Stimulated activated CD4-positive, alpha-beta T cell treated with anti-CD3 and anti-CD28 coated beads, Interleukin-12 subunit alpha, Interleukin-12 subunit beta, amount 100 ng/mL, for 24 hours (primary cell): ENCODE data around the gene SRPK2.
"Not testable (repeated sequence)": the region's sequence is repeated elsewhere in the genome, so short reads cannot be mapped to it uniquely, and the experiment has no call there.

ENCODE experiments used
- DNase-seq, 2 experiments: peaks; one replicate each; pipeline ENCODE4 v3.0.0-alpha.2; 2020; ENCODE audit warnings: low read depth in 2 of 2

SRPK2 gene

DNA sequence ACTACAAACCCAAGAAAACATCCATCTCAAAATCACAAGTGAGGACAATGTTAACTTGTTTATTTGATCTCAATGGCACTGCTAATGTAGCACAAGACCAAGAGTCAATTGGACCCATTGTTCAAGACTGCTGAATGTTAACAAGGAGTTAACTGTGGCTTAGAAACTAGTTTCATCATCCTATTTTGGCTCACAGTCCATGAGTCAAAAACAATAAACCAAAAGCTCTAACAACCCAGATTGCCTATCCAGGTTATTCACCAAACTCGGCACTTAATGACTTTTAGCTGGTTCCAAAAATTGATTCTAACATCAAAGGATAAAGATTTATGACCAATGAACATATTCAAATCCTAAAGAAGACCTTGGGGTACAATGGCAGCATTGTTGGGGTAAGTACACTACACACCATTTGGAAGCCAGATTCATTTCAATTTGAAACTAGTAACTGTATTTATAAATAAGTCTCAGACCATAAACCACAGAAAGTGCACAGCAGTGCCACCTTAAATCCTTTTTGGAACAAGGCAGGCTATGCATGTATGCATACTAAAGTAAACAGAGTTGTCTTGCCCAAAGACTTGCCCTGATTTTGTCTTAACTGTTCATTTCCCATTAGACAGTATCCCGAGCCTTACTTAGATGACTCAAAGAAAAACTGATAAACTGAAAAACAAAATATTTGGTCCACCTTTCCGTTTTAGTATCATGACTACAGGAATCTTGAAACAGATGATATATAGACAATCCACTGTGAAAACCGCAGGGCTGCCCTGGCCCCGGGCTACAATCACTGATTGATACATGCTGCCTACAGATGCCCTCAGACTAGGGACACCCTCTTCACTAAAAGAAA, 84.5 kb downstream of the SRPK2 start:
- no peak for DNase-seq

DNA sequence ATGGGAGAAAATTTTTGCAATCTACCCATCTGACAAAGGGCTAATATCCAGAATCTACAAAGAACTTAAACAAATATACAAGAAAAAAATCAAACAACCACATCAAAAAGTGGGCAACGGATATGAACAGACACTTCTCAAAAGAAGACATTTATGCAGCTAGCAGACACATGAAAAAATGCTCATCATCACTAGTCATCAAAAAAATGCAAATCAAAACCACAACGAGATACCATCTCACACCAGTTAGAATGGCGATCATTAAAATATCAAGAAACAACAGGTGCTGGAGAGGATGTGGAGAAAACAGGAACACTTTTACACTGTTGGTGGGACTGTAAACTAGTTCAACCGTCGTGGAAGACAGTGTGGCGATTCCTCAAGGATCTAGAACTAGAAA, 88.1 kb downstream of the SRPK2 start:
- DNase-seq, result not testable (repeated sequence)

DNA sequence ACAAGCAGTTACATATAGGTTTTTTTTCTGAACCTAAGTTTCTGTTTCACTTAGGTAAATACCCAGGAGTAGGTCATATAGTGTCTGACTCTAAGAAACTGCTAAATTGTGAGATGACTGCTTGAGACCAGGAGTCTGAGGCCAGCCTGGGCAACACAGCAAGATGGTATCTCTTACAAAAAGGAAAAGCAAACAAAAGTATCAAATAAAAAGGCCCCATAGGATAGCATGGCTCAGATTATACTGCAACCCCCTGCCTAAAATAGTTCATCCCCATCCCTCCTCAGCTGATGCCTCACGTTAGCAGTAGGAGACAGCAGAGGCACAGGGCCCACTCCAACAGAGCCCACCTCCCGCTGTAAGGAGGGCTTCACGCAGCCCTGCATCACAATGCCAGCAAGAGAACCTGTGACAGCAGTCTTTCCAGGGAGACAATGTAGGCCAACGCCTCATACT, 90.3 kb downstream of the SRPK2 start:
- no peak for DNase-seq

DNA sequence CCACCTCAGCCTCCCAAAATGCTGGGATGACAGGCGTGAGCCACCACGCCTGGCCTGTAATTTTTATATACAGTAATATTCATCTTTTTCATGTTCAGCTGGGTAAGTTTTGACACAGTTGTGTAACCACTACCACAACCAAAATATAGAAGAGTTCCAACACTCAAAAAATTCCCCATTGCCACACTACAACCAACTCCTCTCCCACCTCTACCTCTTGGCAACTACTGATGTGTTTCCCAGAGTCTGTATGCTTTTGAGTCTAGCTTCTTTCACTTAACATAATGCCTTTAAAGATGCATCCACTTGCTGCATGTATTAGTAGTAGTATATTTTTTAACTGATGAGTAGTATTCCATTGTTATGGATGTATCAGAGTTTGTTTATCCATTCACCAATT, 90.7 kb downstream of the SRPK2 start:
- no peak for DNase-seq

DNA sequence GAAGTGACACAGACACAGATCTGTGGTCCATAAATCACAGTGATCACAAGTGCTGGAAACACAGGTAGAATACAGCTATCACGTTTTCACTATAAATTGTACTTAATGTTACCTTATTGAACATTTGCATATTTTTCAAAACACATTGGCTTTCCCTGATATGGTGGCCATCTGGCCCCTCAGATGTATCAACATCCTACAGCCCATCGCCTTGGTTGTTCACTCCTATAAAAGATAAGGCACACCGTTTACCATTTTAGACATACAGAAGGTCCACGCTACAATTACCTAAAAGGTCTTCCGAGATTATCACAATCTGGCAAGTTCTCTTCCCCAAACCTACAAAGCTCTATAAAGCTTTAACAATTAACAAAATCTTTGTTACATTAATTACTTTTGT, 91.4 kb downstream of the SRPK2 start:
- DNase-seq, result no peak

DNA sequence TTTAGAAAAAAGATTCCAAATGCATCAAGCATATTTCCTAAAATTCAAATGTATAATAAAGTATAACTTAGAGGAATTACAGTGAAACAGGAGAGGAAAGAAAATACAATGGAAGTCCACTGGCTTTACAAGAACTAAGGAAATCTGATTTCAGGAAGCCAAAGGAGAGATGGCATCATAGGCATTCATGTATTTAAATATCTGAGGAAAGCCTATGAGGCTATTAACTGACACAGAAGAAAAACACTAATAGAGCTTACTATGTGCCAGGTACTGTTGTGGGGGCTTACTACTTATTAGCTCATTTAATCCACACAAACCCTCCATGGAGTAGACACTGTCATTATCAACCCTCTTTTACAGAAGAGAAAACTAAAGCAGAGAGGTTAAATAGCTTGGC, 92.2 kb downstream of the SRPK2 start:
- DNase-seq, result no peak

DNA sequence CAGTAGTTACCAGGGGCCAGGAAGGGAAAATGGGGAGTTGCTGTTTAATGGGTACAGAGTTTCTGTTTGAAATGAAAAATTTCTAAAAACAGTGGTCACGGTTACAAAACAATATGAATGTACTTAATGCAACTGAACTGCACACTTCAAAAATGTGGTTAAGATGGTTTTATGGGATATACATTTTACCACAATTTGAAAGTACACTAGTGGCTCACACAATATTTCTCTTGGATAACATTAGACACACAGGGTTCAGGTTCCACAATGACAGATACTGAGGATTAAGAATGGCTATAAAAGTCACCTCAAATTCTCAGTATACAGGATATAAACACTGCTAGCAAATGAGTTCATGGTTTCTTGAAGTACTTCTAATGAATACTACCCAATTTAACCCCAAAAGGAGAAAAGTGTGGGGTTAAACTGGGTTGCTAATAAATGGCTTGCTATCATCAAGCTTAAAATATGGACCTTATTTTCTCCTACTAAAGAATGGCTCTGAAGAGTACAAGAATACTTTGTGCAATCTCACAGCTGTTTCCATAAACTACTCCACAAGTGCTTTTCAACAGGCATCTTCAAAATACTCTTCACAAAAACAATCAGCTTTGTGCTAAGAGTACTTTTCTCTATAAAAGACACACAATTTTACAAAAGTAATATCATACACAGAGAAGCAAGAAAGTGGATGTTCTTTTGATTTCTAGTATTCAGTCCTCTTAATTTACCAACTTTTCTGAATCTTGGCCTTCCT, 92.9 kb downstream of the SRPK2 start:
- no peak for DNase-seq

DNA sequence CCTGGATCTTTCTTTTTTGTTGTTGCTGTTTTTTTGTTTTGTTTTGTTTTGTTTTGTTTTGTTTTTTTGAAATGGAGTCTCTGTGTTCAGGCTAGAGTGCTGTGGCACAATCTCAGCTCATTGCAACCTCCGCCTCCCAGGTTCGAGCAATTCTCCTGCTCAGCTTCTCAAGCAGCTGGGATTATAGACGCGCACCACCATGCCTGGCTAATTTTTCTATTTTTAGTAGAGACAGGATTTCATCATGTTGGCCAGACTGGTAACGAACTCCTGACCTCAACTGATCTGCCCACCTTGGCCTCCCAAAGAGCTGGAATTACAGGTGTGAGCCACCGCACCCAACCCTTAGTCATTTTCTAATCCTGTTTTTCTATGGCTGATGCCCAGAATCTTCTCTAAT, 94.2 kb downstream of the SRPK2 start:
- DNase-seq, result not testable (repeated sequence)

DNA sequence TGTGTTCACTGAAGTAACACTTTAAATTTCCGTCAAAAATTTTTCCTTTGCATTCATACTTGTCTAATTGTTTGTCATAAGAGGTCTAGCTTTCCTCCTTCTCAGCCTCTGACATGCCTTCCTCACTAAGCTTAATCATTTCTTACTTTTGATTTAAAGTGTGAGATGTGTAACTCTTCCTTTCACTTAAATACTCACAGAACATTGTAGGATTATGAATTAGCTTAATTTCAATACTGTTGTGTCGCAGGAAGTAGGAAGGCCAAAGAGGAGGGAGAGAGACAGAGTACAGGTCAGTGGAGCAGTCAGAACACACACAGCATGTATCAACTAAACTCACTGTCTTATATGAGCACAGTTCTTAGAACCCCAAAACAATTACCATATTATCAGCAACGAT, 99.0 kb downstream of the SRPK2 start:
- no peak for DNase-seq

DNA sequence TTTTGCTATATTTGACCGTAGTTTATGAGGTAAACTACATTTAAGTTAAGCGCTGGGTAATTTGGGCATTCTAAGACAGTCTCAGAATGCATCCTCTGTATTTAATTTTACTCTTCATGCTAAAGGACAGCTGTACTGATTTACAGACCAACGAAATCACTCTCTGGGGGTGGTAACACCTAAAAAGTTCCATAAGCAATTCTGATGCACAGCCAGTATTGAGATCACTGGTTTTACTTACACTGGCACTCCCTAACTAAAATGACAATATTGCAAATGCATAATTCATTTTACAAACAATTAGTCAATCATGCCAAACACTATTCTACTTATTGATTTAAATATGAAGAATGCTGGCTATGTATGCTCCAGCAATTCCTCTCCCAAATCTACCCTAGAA, 102.3 kb downstream of the SRPK2 start:
- no peak for DNase-seq

DNA sequence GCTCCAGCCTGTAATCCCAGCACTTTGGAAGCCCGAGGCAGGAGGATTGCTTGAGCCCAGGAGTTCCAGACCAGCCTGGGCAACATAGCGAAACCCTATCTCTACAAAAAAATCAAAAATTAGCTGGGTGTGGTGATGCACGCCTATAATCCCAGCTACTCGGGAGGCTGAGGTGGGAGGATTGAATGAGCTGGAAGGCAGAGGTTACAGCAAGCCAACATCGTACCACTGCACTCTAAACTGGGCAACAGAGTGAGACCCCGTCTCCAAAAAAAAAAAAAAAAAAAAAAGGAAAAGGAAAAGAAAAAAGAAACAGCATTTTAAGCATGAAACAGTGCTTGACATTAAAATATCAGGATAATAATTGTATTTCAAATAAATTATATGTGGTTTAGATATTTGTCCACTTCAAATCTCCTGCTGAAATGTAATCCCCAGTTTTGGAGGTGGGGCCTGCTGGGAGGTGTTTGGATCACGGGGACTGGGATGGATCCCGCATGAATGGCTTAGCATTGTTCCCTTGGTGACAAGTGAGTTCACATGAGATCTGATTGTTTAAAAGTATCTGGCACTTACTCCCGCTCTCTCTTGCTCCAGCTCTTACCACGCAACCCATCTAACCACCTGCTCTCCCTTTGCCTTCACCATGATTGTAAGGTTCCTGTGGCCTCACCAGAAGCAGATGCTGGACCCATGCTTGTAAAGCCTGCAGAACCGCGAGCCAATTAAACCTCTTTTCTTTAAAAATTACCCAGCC, 103.4 kb downstream of the SRPK2 start:
- DNase-seq, result no peak

DNA sequence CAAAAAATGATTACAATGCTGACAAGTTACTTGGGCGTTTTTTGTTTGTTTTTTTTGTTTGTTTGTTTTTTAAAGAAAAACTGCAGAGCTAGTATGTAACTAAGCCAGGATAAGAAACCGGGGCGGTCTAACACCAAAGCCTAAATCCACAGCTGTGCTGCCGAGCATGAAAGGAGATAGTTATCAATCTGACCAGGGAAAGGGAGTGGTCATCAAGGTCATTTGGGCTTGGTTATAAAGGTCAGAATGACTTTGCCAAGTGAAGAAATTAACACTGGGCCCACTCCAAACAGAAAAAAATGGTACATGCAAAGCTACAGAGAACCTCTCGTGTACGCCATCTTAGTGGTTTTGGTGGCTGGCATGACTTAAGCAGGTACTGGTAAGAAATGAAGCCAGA, 104.7 kb downstream of the SRPK2 start:
- DNase-seq, result no peak

DNA sequence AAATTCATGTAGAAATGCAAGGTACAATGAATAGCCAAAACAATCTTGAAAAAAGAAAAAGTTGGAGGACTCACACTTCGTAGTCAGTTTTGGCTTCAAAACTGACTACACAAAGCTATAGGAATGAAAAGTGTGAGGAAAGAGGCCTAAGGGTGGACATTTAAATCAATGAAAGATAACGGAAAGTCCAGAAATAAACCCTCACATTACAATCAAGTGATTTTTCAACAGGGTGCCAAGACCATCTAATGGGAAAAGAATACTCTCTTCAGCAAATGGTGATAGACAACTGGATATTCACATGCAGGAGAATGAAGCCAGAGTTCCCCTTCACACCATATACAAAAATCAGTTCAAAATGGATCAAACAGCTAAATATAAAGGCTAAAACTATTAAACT, 106.8 kb downstream of the SRPK2 start:
- DNase-seq, result no peak

DNA sequence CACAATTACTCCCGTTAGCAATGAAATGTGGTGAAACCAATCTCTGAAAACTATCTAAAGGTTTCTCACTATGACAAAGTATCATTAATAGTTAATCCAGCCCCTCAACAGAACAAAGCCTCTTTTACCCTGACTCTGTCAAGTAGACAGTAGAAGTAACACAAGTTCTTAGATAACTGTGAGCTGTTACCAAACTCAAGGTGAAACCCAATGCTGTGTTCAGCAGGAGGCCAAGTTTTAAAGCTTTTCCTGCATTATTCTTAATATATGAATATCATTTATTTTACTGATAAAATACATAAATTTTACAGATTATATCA, 109.1 kb downstream of the SRPK2 start:
- DNase-seq, result no peak

DNA sequence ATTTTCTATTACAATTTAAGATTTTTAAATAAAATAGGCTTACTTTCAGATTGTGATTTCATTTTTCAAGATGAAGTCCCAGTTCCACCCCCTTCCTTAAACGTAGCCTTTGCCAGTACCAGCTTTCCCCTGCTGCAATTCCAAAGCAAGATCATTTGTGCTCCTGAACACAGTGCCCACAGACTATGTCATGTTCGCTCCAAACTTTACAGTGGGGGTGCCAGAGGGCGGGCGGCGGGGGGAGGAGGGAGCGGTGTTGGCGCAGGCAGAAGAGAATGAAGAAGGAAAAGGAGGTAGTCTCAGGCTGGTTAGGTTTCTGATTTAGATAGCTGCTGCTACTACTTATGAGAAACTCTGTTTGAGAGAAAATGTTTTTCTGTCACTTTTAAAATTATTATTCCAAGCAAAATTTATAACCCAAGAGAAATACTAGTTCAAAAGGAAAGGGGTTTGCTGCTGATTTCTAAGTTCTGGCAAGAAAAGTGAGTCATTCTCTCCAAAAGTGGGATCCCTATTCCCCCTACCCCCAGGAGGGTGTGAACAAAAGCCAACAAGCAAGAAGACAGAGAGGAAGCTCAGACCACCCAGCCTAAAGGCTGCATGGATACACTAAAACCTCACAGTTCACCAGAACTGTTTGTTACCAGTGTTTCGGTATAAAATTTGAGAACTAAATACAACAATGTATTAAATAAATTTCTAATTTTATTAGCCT, 109.6 kb downstream of the SRPK2 start:
- no peak for DNase-seq

DNA sequence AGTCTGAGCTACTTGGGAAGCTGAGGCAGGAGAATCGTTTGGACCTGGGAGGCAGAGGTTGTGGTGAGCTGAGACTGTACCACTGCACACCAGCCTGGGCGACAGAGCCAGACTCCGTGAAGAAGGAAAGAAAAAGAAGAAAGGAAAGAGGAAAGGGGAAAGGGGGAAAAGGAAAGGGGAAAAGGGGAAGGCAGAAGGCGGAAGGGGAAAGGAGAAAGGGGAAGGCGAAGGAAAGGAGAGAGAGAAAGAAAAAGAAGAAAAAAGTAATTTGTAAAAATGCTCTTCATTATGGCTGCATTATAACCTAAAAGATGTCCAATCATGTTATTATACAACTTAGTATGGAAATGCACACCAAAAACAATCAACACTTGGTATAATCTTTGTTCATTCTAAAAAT, 110.2 kb downstream of the SRPK2 start:
- DNase-seq, result no peak

DNA sequence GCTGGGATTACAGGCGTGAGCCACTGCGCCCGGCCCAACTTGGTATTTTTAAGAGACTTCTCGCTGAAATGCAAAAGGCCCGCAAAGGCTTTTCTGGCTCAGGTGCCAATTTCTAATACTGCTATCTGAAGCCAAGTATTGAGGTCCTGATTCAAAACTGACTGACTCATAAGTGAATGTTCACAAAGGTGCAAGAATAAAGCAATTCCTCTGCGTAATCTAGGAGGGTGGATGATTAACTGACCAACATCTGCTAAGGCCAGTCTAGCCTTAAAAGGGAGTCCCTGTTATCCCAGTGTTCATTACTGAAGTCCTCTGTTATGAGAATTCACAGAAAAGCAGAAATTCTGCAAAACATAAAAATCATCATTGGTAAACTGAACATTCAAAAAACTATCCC, 111.4 kb downstream of the SRPK2 start:
- DNase-seq, result no peak

DNA sequence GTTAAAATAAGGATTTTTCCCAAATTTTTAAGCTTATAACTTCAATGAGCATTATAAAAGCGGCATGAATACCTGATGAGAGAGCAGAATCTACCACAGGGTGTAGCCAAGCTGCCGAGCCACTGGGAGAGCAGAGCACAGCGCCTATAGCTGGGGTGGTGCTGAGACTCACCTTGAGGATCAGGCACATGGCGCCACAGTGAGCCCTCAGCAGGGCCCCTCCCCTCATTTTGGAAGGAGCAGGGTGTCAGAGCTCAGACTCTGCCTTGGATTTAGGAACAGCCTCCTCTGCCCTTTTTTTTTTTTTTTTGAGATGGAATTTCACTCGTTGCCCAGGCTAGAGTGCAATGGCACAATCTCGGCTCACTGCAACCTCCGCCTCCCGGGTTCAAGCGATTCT, 118.6 kb downstream of the SRPK2 start:
- no peak for DNase-seq

DNA sequence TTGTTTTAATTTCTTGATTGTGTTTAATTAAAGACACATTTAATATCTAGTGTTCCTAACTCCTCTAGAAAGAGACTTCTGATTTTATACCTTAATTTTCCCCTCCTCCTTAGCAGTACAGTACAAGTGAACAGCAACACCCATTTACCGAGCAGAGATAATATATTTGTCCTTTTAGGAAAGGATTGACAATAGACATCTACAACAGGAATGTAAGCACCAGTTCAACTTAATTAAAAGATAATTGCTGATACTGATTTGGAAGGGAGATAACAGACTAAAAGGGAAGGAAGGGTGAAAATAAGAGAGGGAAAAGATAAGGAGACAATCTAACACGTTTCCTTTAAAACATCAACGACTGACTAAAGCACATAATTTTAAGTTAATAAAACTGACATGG, 119.3 kb downstream of the SRPK2 start:
- no peak for DNase-seq

DNA sequence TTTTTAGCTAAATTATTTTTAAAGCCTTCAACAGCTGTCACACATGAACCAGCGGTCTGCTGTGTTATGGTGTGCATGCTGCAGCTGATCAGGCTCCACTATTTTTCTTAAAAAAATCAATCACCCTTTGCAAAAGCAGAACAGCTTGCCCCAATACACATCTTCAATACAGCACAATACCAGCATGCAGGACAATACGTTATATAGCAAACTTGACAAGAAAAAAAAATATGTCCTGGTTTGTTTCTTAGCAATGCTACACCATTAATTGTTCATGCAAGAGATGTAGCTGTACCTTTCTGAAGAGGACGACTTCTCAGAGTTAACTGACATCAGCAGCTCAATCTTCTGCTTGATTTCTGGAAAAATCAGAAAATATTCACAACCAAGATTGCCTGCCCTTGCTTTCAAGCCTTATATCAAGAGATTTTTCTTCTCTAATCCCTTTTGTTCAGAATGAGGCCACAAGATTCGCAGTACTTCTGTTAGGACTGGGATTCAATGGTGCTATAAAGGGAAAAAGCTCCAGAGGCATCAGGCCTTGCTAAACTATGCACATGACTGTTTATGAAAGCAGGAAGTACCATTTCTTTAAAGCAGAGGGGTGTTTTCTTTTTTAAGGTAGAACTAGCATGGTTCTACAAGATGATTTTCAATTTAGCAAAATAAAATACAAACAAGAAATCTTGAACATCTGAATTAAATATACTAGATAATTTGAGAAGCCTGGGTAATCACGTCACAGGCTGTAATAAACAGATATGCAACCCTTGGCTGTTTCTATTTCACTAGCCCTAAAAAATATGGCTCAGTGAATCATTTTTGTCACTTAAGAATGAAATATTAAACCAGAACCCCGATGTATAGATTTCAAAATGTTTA, 120.0 kb downstream of the SRPK2 start:
- no peak for DNase-seq

DNA sequence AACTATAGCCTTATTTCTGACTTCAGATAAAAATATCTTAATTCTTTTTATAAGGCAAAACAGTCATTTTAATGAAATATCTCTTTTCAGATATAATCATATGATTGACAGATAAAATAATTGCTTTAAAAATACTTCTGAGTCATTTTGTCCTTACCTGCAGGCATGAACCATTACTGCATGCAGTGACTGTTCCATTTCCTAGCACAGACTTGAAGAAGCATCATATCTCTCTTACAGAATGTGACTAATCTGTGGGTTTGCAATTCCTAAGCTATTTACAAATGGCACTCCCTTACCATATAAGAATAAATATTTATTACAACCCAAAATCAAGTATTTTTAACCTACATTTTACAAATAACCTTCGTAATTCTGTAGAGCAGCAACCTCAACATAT, 120.7 kb downstream of the SRPK2 start:
- DNase-seq, result no peak
